CD14-positive monocyte (primary cell): Measurements from ENCODE around the gene NR0B2. TPM values are rescaled to one million over a fixed set of nuclear protein-coding genes. Genes with fewer than 3 reads are reported as not detected.
A peak's percentile ranks its signal among the peaks of the same experiment; 100 is the strongest.

Source experiments
- DNase-seq, 3 donors: peaks; one replicate each; pipeline ENCODE4 v3.0.0-alpha.2; 2011 to 2022
- H2AFZ ChIP-seq: 2 replicates; pipeline ENCODE4 v1.6.0; 2012; ENCODE audit warnings: mild to moderate bottlenecking, low read depth, low read length, inconsistent platforms; ENCODE audit not compliant: insufficient read depth, poor library complexity, severe bottlenecking
- H3K27ac ChIP-seq, 2 donors: 1 replicate in 1 of 2; 2 replicates in 1 of 2; pipeline ENCODE4 v1.5.1; 2012 to 2013; ENCODE audit warnings: low read length in 2 of 2, control low read depth in 1 of 2, inconsistent platforms in 1 of 2, low read depth in 1 of 2, mild to moderate bottlenecking in 1 of 2
- H3K27me3 ChIP-seq, 2 donors: one replicate each; pipeline versions ENCODE4 v1.6.0 to v1.6.1; 2011 to 2013; ENCODE audit warnings: low read length in 2 of 2; ENCODE audit not compliant: control insufficient read depth in 2 of 2, insufficient read depth in 2 of 2
- H3K36me3 ChIP-seq, 2 donors: replicated peaks in 1 of 2; 1 replicate in 1 of 2; 2 replicates in 1 of 2; pipeline versions ENCODE4 v1.5.1 to v1.6.1; 2012 to 2013; ENCODE audit warnings: low read length in 2 of 2, control low read depth in 1 of 2, inconsistent platforms in 1 of 2, mild to moderate bottlenecking in 1 of 2; ENCODE audit not compliant: insufficient read depth in 2 of 2, control insufficient read depth in 1 of 2
- H3K4me1 ChIP-seq, 2 donors: 1 replicate in 1 of 2; 2 replicates in 1 of 2; pipeline versions ENCODE4 v1.5.1 to v1.6.1; 2012 to 2013; ENCODE audit warnings: low read length in 2 of 2, control low read depth in 1 of 2, inconsistent platforms in 1 of 2, mild to moderate bottlenecking in 1 of 2, moderate library complexity in 1 of 2; ENCODE audit not compliant: insufficient read depth in 2 of 2, control insufficient read depth in 1 of 2
- H3K4me2 ChIP-seq: replicated peaks from 2 replicates; pipeline ENCODE3; 2012; ENCODE audit warnings: low read length, moderate library complexity, mild to moderate bottlenecking; ENCODE audit not compliant: poor library complexity, severe bottlenecking; ENCODE audit errors: extremely low read depth
- H3K4me3 ChIP-seq, 3 experiments: fragments of 200-600 bp in 1 of 3; sonication (generic) in 1 of 3; replicated peaks in 1 of 3; 1 replicate in 2 of 3; 2 replicates in 1 of 3; pipeline ENCODE4 v1.5.1; 2011 to 2013; ENCODE audit warnings: low read length in 3 of 3, mild to moderate bottlenecking in 3 of 3, control low read depth in 2 of 3, low read depth in 2 of 3, inconsistent platforms in 1 of 3, moderate library complexity in 1 of 3
- H3K79me2 ChIP-seq: 2 replicates; pipeline ENCODE4 v1.6.0; 2012; ENCODE audit warnings: mild to moderate bottlenecking, control low read depth, inconsistent platforms, low read length, moderate library complexity; ENCODE audit not compliant: insufficient read depth
- H3K9ac ChIP-seq: 2 replicates; pipeline ENCODE4 v1.6.0; 2017; ENCODE audit warnings: low read length, mild to moderate bottlenecking; ENCODE audit not compliant: insufficient read depth, poor library complexity, severe bottlenecking
- H3K9me3 ChIP-seq, 2 donors: replicated peaks in 1 of 2; 1 replicate in 1 of 2; 2 replicates in 1 of 2; pipeline versions ENCODE4 v1.5.1 to v1.6.1; 2012 to 2013; ENCODE audit warnings: low read length in 2 of 2, control low read depth in 1 of 2; ENCODE audit not compliant: control insufficient read depth in 1 of 2, insufficient read depth in 1 of 2
- H4K20me1 ChIP-seq: 2 replicates; pipeline ENCODE4 v1.6.0; 2012; ENCODE audit warnings: mild to moderate bottlenecking, low read length, control low read depth, moderate library complexity; ENCODE audit not compliant: insufficient read depth
- H3K27ac Mint-ChIP-seq, 7 donors: one replicate each; pipeline ENCODE4 v1.8.0; 2020; ENCODE audit warnings: mild to moderate bottlenecking in 7 of 7, mixed read lengths in 7 of 7, moderate library complexity in 6 of 7, inconsistent platforms in 2 of 7
- H3K27me3 Mint-ChIP-seq, 3 donors: one replicate each; pipeline ENCODE4 v1.8.0; 2021 to 2022; ENCODE audit warnings: low read depth in 3 of 3, mild to moderate bottlenecking in 3 of 3, mixed read lengths in 3 of 3, moderate library complexity in 3 of 3, inconsistent platforms in 1 of 3
- H3K36me3 Mint-ChIP-seq, 2 donors: one replicate each; pipeline ENCODE4 v1.8.0; 2020; ENCODE audit warnings: mixed read lengths in 2 of 2, inconsistent platforms in 1 of 2, mild to moderate bottlenecking in 1 of 2
- H3K4me1 Mint-ChIP-seq: one replicate; pipeline ENCODE4 v1.8.0; 2020; ENCODE audit warnings: mild to moderate bottlenecking, mixed read lengths
- H3K4me3 Mint-ChIP-seq, 2 donors: one replicate each; pipeline ENCODE4 v1.8.0; 2020; ENCODE audit warnings: mild to moderate bottlenecking in 2 of 2, mixed read lengths in 2 of 2, moderate library complexity in 1 of 2
- H3K9me3 Mint-ChIP-seq, 7 donors: one replicate each; pipeline ENCODE4 v1.8.0; 2020 to 2022; ENCODE audit warnings: mixed read lengths in 7 of 7, mild to moderate bottlenecking in 6 of 7, moderate library complexity in 6 of 7, inconsistent platforms in 2 of 7
- WGBS: methylation state at CpG from one replicate; pipeline ENCODE4 v1.1.5; 2013; ENCODE audit warnings: missing lambda C conversion rate; ENCODE audit not compliant: insufficient coverage; 5-methylcytosine and 5-hydroxymethylcytosine counted together
- intact Hi-C, 2 donors: fragments of 100-400 bp; cut with micrococcal nuclease; formaldehyde crosslinking; loops; one replicate each; pipeline versions ENCODE4 v1.15.0 to v1.15.1; 2023
- polyA plus RNA-seq, 3 donors: library from polyadenylated mRNA; depleted of rRNA in 1 of 3; unstranded in 2 of 3; stranded (reverse) in 1 of 3; fragments of 300-500 nt in 2 of 3; fragments of >200 nt in 1 of 3; fragmentation: Illumina TruSeq in 2 of 3; gene quantifications; 1 replicate in 2 of 3; 2 replicates in 1 of 3; pipeline ENCODE4 v1.2.3, GENCODE V29; 2012 to 2021
- TF ChIP-seq, protein P1 (sequence below): fragments of 200-600 bp; IDR thresholded peaks from one replicate; pipeline ENCODE4 v1.8.0; 2022; ENCODE audit warnings: antibody characterized with exemption, mild to moderate bottlenecking

NR0B2 gene
- polyA plus RNA-seq, 3 donors, result not detected

DNA sequence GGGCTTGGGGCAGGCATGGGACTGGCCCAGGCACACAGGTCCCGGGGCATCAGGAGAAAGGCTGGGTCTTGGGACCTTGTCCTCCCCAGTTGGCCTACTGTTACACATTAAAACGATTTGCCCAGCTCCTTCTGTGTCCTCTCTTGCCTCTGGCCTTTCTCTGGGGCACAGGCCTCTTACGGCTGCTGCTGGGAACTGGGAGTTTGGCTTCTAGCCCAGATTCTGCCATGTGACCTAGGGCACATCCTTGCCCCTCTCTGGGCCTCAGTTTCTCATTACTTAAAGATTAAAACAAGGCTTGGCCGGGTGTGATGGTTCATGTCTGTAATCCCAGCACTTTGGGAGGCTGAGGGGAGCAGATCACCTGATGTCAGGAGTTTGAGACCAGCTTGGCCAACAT, 32.5 kb upstream of the NR0B2 start:
- H3K27me3 ChIP-seq, result no peaks in the 10 kb centered on the region
- no peak overlapping the region for H2AFZ ChIP-seq
- peaks cover 48 to 60% of the 10 kb centered on the region in 2 donors for H3K36me3 ChIP-seq
- 90% methylated on average over 3 of the region's 4 CpGs for WGBS
- DNase-seq, result no peak
- no peak overlapping the region for H3K4me3 ChIP-seq
- H3K27ac ChIP-seq, result no peak overlapping the region
- intact Hi-C loops, result no loop called here
- no peaks in the 10 kb centered on the region for H3K79me2 ChIP-seq
- no peak overlapping the region for H3K4me3 Mint-ChIP-seq
- H3K27me3 Mint-ChIP-seq, result peaks cover 0 to 4% (median 0%) of the 10 kb centered on the region in 3 donors
- H3K4me1 Mint-ChIP-seq, result no peaks in the 10 kb centered on the region
- H3K36me3 Mint-ChIP-seq, result peaks cover 48 to 57% of the 10 kb centered on the region in 2 donors
- no peak overlapping the region for H3K9ac ChIP-seq
- H3K27ac Mint-ChIP-seq, result peak overlapping the region in 1 of 7 donors; percentile 1
- TF ChIP-seq, protein P1, sequence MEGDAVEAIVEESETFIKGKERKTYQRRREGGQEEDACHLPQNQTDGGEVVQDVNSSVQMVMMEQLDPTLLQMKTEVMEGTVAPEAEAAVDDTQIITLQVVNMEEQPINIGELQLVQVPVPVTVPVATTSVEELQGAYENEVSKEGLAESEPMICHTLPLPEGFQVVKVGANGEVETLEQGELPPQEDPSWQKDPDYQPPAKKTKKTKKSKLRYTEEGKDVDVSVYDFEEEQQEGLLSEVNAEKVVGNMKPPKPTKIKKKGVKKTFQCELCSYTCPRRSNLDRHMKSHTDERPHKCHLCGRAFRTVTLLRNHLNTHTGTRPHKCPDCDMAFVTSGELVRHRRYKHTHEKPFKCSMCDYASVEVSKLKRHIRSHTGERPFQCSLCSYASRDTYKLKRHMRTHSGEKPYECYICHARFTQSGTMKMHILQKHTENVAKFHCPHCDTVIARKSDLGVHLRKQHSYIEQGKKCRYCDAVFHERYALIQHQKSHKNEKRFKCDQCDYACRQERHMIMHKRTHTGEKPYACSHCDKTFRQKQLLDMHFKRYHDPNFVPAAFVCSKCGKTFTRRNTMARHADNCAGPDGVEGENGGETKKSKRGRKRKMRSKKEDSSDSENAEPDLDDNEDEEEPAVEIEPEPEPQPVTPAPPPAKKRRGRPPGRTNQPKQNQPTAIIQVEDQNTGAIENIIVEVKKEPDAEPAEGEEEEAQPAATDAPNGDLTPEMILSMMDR, result no peak
- no peaks in the 10 kb centered on the region for H3K9me3 Mint-ChIP-seq
- no peaks in the 10 kb centered on the region for H3K9me3 ChIP-seq
- H3K4me2 ChIP-seq, result no peak overlapping the region
- H3K4me1 ChIP-seq, result no peaks in the 10 kb centered on the region
- no peaks in the 10 kb centered on the region for H4K20me1 ChIP-seq

DNA sequence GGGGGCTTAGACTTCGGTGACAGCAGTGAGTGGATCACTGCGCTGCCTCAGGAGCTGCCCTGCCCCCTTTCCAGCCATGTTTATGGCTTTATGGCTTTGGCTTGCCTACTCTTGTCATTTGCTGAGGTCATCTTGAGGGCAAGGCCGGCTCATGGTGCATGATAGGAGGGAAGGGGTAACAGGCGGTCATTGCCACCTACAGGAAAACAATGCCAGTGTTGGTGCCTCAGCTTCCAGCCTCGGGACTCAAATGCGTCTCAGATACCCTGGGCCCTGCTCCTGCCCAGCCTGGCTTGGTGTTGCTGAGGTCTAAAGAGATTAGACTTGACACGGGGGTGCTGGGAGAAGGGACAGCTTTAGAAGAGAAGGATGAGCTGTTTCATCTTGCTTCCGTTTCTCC, 32.0 kb upstream of the NR0B2 start:
- H3K36me3 ChIP-seq, result peaks cover 51 to 63% of the 10 kb centered on the region in 2 donors
- 100% methylated on average over 3 of the region's 8 CpGs for WGBS

More for the DNA sequence above, 32.0 kb upstream of the NR0B2 start:
- Mint-ChIP-seq H3K9me3 (no peaks in the 10 kb centered on the region), H3K4me3 (no peak overlapping the region), H3K4me1 (no peaks in the 10 kb centered on the region), H3K27ac (no peak overlapping the region), H3K27me3 (peaks cover 0 to 4% (median 0%) of the 10 kb centered on the region in 3 donors), H3K36me3 (peaks cover 50 to 62% of the 10 kb centered on the region in 2 donors)
- intact Hi-C loops, result no loop called here
- Histone ChIP-seq H3K9me3 (no peaks in the 10 kb centered on the region), H3K27ac (no peak overlapping the region), H3K9ac (no peak overlapping the region), H3K27me3 (no peaks in the 10 kb centered on the region), H3K4me3 (no peak overlapping the region), H3K79me2 (no peaks in the 10 kb centered on the region), H3K4me2 (no peak overlapping the region), H4K20me1 (no peaks in the 10 kb centered on the region), H3K4me1 (no peaks in the 10 kb centered on the region), H2AFZ (no peak overlapping the region)
- TF ChIP-seq, protein P1, result no peak
- no peak for DNase-seq
